Upper lobe of left lung (tissue), 6 donors: ENCODE results near the gene TIMM21. TPM values are rescaled to one million over a fixed set of nuclear protein-coding genes. Genes with fewer than 3 reads are reported as not detected.

Experiments
- ATAC-seq, 2 donors: fragments of 200-7000 bp; cut with Tn5 transposase; one replicate each; pipeline ENCODE4 v1.9.1; 2022; ENCODE audit warnings: mild to moderate bottlenecking in 2 of 2, moderate library complexity in 2 of 2; ENCODE audit not compliant: low FRiP score in 2 of 2
- DNase-seq, 2 donors: peaks; one replicate each; pipeline ENCODE4 v3.0.0-alpha.2; 2019 to 2020
- H3K27ac ChIP-seq, 4 donors: fragments of 200-600 bp; sonication (generic); one replicate each; pipeline ENCODE4 v1.5.1; 2016 to 2019
- H3K27me3 ChIP-seq, 4 donors: fragments of 200-600 bp; sonication (generic); one replicate each; pipeline ENCODE4 v1.5.1; 2017 to 2019
- H3K36me3 ChIP-seq, 4 donors: fragments of 200-600 bp; sonication (generic); one replicate each; pipeline ENCODE4 v1.5.1; 2016 to 2019
- H3K4me1 ChIP-seq, 4 donors: fragments of 200-600 bp; sonication (generic); one replicate each; pipeline ENCODE4 v1.5.1; 2018 to 2019
- H3K4me3 ChIP-seq, 4 donors: fragments of 200-600 bp; sonication (generic); one replicate each; pipeline ENCODE4 v1.5.1; 2017 to 2019; ENCODE audit warnings: mild to moderate bottlenecking in 2 of 4, moderate library complexity in 1 of 4
- H3K9me3 ChIP-seq, 4 donors: fragments of 200-600 bp; sonication (generic); one replicate each; pipeline ENCODE4 v1.5.1; 2018 to 2019
- EP300 ChIP-seq, 4 donors: sonication (generic); formaldehyde crosslinking; IDR thresholded peaks; one replicate each; pipeline ENCODE4 v1.5.1; 2017; ENCODE audit warnings: antibody characterized with exemption in 4 of 4, control low read depth in 2 of 4
- POLR2AphosphoS5 ChIP-seq, 2 donors: sonication (generic); formaldehyde crosslinking; IDR thresholded peaks; one replicate each; pipeline ENCODE4 v1.5.1; 2017; ENCODE audit warnings: antibody characterized with exemption in 2 of 2
- WGBS, 2 donors: methylation state at CpG; one replicate each; pipeline ENCODE4 v1.1.5; 2017 to 2018; 5-methylcytosine and 5-hydroxymethylcytosine counted together
- total RNA-seq, 6 donors: library from RNA; depleted of rRNA in 4 of 6; stranded (reverse); fragments of >200 nt in 4 of 6; gene quantifications; one replicate each; pipeline versions ENCODE4 v1.1.0 to v1.2.1, GENCODE V29; 2016 to 2021
- donor health status: DM: no; HTN: no; CAD: no; lungs with moderate emphysema.
- donor health status: DM: no; HTN: yes; CAD: no; lungs with severe emphysema.

Gene TIMM21
- total RNA-seq, 6 donors from 2014 or later, result 13.0 to 48.2 (median 23.3) TPM

GRCh38 chr18:74203811-74204210, 55.5 kb downstream of the TIMM21 start:
- ATAC-seq (no peak), DNase-seq (no peak)
- H3K36me3 ChIP-seq, result no peaks in the 10 kb centered on the region
- 60 to 64% methylated on average over 5 to 7 of the region's 7 CpGs for WGBS, 2 donors
- H3K4me1 ChIP-seq, result peaks cover 0 to 19% (median under 1%) of the 10 kb centered on the region in 4 donors
- no peaks in the 10 kb centered on the region for H3K9me3 ChIP-seq
- TF ChIP-seq EP300 (IDR thresholded peaks at IDR 0.05) (no peak), POLR2AphosphoS5 (IDR thresholded peaks at IDR 0.05) (no peak)
- H3K27ac ChIP-seq, result no peak overlapping the region
- H3K27me3 ChIP-seq, result no peaks in the 10 kb centered on the region
- no peak overlapping the region for H3K4me3 ChIP-seq

GRCh38 chr18:74204526-74205152, 56.3 kb downstream of the TIMM21 start:
- H3K27ac ChIP-seq, result no peak overlapping the region
- H3K4me1 ChIP-seq, result peaks cover 0 to 19% (median 0%) of the 10 kb centered on the region in 4 donors
- DNase-seq (no peak), ATAC-seq (no peak)
- no peak for TF ChIP-seq POLR2AphosphoS5 (IDR thresholded peaks at IDR 0.05)
- no peaks in the 10 kb centered on the region for H3K27me3 ChIP-seq
- WGBS, 2 donors, result 78 to 88% methylated on average over 4 to 5 of the region's 5 CpGs
- no peak overlapping the region for H3K4me3 ChIP-seq
- no peaks in the 10 kb centered on the region for H3K9me3 ChIP-seq
- no peaks in the 10 kb centered on the region for H3K36me3 ChIP-seq

Other genes with a start within 250 kb of the TIMM21 start
- gene FBXO15, start 689 bp upstream of the TIMM21 start, total RNA-seq, result 10 to 100 TPM in 1 of 6 donors, 1 to 10 TPM in 4, under 1 TPM in 1; 0.83 to 11.9 (median 2.6) TPM
- 100 to 1,000 TPM; 291 to 729 (median 637) TPM for gene CYB5A, start 143.4 kb downstream of the TIMM21 start, total RNA-seq
- gene C18orf63, start 167.3 kb downstream of the TIMM21 start, total RNA-seq, result 1 to 10 TPM in 2 of 6 donors, under 1 TPM in 4; under 0.01 to 1.6 (median 0.22) TPM